ENCODE results near the gene MCF2L. TPM values are rescaled to one million over a fixed set of nuclear protein-coding genes. Genes with fewer than 3 reads are reported as not detected.

The MCF2L gene
- total RNA-seq, 4 donors from 2014 or later, result 18.4 to 173 (median 57.6) TPM

GRCh38 chr13:112974125-112974524 lies 5.1 kb downstream of the MCF2L start:
- TF ChIP-seq, protein P1, sequence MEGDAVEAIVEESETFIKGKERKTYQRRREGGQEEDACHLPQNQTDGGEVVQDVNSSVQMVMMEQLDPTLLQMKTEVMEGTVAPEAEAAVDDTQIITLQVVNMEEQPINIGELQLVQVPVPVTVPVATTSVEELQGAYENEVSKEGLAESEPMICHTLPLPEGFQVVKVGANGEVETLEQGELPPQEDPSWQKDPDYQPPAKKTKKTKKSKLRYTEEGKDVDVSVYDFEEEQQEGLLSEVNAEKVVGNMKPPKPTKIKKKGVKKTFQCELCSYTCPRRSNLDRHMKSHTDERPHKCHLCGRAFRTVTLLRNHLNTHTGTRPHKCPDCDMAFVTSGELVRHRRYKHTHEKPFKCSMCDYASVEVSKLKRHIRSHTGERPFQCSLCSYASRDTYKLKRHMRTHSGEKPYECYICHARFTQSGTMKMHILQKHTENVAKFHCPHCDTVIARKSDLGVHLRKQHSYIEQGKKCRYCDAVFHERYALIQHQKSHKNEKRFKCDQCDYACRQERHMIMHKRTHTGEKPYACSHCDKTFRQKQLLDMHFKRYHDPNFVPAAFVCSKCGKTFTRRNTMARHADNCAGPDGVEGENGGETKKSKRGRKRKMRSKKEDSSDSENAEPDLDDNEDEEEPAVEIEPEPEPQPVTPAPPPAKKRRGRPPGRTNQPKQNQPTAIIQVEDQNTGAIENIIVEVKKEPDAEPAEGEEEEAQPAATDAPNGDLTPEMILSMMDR (IDR thresholded peaks at IDR 0.05; ENCODE audit: low read depth), result no peak

DNA sequence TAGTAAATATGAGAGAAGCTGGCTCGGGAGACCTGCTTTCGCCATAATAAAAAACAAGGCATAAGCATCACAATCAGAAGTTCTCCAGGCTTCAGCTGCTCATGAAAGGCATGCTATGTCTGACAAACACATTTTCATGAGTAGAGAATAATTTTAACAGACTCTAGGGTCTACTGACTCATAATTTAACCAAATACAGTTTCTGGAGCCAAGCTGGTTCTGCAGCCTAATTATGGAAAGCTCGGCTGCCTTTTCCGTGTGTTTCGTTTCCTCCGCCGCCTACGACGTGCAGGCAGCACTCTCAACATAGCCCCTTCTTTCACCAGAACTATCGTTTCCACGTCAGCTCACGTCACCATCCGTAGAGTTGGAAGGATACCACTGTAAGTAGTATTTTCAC lies 5.7 kb downstream of the MCF2L start:
- TF ChIP-seq, protein P1 (IDR thresholded peaks at IDR 0.05; ENCODE audit: low read depth), result no peak

- TF ChIP-seq, protein P1 (IDR thresholded peaks at IDR 0.05; ENCODE audit: low read depth), result no peak
Measured at GRCh38 chr13:112975401-112975939, 6.5 kb downstream of the MCF2L start.

- TF ChIP-seq, protein P1 (IDR thresholded peaks at IDR 0.05; ENCODE audit: low read depth), result no peak
Measured at GRCh38 chr13:112976526-112976925, 7.5 kb downstream of the MCF2L start.

DNA sequence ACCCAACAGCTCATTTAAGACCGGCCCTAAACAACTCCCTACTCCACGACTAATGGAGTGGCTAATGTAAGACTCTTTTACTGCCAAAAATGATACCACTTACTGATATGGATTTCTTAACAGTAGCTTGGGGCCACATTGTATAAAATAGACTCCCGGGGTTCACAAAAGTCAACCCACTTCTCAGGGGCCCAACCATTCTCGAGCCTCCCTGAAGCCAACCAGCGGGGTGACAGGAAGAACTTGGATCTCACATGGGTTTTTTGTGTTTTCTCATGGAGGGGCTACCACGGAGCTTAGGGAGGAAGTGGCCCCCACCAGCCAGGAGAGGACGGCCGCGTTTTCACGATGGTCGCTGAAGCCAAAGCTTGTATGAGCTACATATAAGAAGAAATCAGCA lies 8.1 kb downstream of the MCF2L start:
- TF ChIP-seq, protein P1 (IDR thresholded peaks at IDR 0.05; ENCODE audit: low read depth), result no peak

- TF ChIP-seq, protein P1 (IDR thresholded peaks at IDR 0.05; ENCODE audit: low read depth), result no peak
Measured at GRCh38 chr13:112977525-112977924, 8.5 kb downstream of the MCF2L start.

DNA sequence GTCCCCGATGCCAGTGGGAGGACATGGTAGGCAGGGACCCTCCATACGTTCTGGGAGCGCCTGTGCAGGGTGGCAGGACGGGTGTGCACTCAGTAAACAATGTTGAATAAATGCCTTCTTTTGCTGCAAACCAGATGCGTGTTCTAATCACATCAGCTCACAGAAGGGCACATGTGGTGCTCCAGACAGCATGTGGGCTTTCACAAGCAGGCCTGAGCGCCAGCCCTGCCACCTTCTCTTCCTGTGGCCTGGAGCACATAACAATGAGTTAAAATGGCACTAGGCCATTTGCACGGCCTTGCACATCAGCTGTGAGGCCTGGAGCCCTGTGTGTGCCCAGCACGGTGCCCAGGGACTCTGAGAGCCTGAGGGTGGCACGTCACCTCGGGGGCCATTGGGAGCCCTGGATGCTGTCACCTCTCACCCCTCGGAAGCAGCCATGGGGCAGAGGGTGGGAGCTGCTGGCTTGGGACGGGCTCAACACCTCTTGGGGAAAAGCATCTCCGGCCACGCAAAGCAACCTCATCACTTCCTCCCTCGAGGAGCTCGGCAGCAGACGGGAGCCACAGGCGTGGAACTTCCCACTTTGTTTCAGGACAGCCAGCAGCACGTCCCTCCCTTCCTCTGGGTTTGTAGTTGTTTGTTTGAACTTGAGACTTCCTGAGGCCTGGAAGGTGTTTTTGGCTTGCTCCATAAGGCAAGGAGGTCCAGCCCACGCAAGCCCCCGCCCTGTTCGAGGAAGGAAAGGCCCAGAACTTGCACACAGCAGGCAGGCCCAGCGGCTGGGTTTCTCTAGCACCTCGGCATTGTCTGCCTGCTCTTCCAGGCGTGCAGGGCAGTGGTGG lies 9.8 kb downstream of the MCF2L start:
- TF ChIP-seq, protein P1 (IDR thresholded peaks at IDR 0.05; ENCODE audit: low read depth), result no peak
